Esophagus muscularis mucosa (tissue), 4 donors: Measurements from ENCODE around the gene SEMA3D. TPM values are rescaled to one million over a fixed set of nuclear protein-coding genes. Genes with fewer than 3 reads are reported as not detected.

ENCODE experiments used
- DNase-seq: peaks from one replicate; pipeline ENCODE4 v3.0.0-alpha.2; 2017; ENCODE audit errors: extremely low spot score
- H3K27ac ChIP-seq, 4 donors: fragments of 200-600 bp; sonication (generic); replicated peaks in 1 of 4; 1 replicate in 3 of 4; 2 replicates in 1 of 4; pipeline ENCODE4 v1.5.1; 2016 to 2019; ENCODE audit warnings: mild to moderate bottlenecking in 1 of 4
- H3K27me3 ChIP-seq, 4 donors: fragments of 200-600 bp; sonication (generic); one replicate each; pipeline versions ENCODE4 v1.5.1 to v1.6.0; 2016 to 2019
- H3K36me3 ChIP-seq, 4 donors: fragments of 200-600 bp; sonication (generic); one replicate each; pipeline ENCODE4 v1.5.1; 2016 to 2019
- H3K4me1 ChIP-seq, 4 donors: fragments of 200-600 bp; sonication (generic); one replicate each; pipeline ENCODE4 v1.5.1; 2016 to 2019
- H3K4me3 ChIP-seq, 4 donors: fragments of 200-600 bp; sonication (generic); 1 replicate in 2 of 4; 2 replicates in 2 of 4; pipeline ENCODE4 v1.5.1; 2016 to 2019; ENCODE audit warnings: mild to moderate bottlenecking in 4 of 4, moderate library complexity in 1 of 4
- H3K9me3 ChIP-seq, 4 donors: fragments of 200-600 bp; sonication (generic); 1 replicate in 3 of 4; 2 replicates in 1 of 4; pipeline ENCODE4 v1.5.1; 2016 to 2019
- EP300 ChIP-seq: sonication (generic); formaldehyde crosslinking; IDR thresholded peaks from one replicate; pipeline ENCODE4 v1.6.1; 2017; ENCODE audit warnings: antibody characterized with exemption
- POLR2A ChIP-seq: fragments of 450-650 bp; IDR thresholded peaks from one replicate; pipeline ENCODE4 v1.6.1; 2017; ENCODE audit warnings: antibody characterized with exemption, moderate library complexity, mild to moderate bottlenecking, low read depth
- POLR2AphosphoS5 ChIP-seq, 2 donors: sonication (generic); formaldehyde crosslinking; IDR thresholded peaks; one replicate each; pipeline ENCODE4 v1.6.1; 2017; ENCODE audit warnings: antibody characterized with exemption in 2 of 2
- WGBS: methylation state at CpG from one replicate; pipeline ENCODE4 v1.1.5; 2018; 5-methylcytosine and 5-hydroxymethylcytosine counted together
- intact Hi-C: fragments of 100-400 bp; cut with DNase I; formaldehyde crosslinking; loops from one replicate; pipeline ENCODE4 v1.15.1; 2023
- total RNA-seq, 4 donors: library from RNA; depleted of rRNA; stranded (reverse); fragments of >200 nt; gene quantifications; one replicate each; pipeline versions ENCODE4 v1.1.0 to v1.2.1, GENCODE V29; 2016
- TF ChIP-seq, protein P1 (sequence below), 3 experiments: fragments of 200-600 bp in 2 of 3; fragments of 450-650 bp in 1 of 3; sonication (generic) in 2 of 3; IDR thresholded peaks; one replicate each; pipeline ENCODE4 v1.5.1; 2017 to 2019; ENCODE audit warnings: antibody characterized with exemption in 3 of 3, mild to moderate bottlenecking in 2 of 3, moderate library complexity in 1 of 3

SEMA3D gene
- total RNA-seq, 4 donors from 2014 or later: 0.42 to 2.2 (median 1.4) TPM

DNA sequence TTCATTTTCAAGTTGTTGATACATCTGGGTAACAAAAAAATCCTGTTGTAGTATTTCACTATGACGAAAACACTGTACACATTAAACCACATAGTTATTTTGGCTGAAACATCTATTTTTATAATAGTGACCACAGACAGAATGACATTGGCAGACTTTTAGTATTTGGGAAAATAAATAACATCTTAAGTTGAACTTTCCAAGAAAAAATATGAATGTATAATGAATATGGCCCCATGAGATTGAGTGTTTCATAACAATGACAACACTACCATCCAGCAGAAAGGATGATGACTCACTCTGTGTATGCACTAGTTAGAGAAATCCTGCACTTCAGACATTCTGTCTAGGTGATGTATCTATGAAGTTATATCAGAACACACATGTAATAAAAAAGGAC is 118.1 kb downstream of the SEMA3D start:
- Histone ChIP-seq H3K4me3 (no peak overlapping the region), H3K4me1 (no peaks in the 10 kb centered on the region), H3K36me3 (no peaks in the 10 kb centered on the region), H3K9me3 (no peaks in the 10 kb centered on the region), H3K27me3 (no peaks in the 10 kb centered on the region), H3K27ac (no peak overlapping the region)
- intact Hi-C loops: no loop called here
- TF ChIP-seq EP300 (no peak), POLR2A (no peak), POLR2AphosphoS5 (IDR thresholded peaks at IDR 0.05) (no peak)
- TF ChIP-seq, protein P1, sequence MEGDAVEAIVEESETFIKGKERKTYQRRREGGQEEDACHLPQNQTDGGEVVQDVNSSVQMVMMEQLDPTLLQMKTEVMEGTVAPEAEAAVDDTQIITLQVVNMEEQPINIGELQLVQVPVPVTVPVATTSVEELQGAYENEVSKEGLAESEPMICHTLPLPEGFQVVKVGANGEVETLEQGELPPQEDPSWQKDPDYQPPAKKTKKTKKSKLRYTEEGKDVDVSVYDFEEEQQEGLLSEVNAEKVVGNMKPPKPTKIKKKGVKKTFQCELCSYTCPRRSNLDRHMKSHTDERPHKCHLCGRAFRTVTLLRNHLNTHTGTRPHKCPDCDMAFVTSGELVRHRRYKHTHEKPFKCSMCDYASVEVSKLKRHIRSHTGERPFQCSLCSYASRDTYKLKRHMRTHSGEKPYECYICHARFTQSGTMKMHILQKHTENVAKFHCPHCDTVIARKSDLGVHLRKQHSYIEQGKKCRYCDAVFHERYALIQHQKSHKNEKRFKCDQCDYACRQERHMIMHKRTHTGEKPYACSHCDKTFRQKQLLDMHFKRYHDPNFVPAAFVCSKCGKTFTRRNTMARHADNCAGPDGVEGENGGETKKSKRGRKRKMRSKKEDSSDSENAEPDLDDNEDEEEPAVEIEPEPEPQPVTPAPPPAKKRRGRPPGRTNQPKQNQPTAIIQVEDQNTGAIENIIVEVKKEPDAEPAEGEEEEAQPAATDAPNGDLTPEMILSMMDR (IDR thresholded peaks at IDR 0.05): no peak
- WGBS: 57% methylated on average over 1 of the region's 1 CpG
- DNase-seq: no peak

DNA sequence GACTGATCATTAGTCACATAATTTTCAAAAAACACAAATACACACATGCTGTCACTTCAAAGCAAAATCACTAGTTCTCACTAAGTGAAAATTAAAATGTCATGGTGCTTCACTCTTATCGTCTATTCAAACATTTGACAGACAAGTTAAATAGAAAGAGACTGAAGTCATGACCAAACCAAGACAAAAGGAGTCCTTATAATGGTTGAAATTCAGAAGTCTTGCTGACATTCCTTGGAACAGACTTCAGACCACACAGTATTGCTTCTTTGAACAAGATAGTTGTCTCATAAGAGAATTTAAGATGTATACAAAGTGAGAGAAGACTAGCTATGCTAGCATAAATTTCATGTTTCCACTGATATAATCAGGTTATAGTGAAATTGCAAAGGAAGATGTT is 119.5 kb downstream of the SEMA3D start:
- 94% methylated on average over 1 of the region's 1 CpG for WGBS
- no peaks in the 10 kb centered on the region for H3K36me3 ChIP-seq
- TF ChIP-seq, protein P1 (IDR thresholded peaks at IDR 0.05): no peak
- TF ChIP-seq POLR2A (no peak), EP300 (no peak), POLR2AphosphoS5 (IDR thresholded peaks at IDR 0.05) (no peak)
- H3K27ac ChIP-seq: no peak overlapping the region
- H3K27me3 ChIP-seq: no peaks in the 10 kb centered on the region
- intact Hi-C loops: no loop called here
- no peak for DNase-seq
- H3K4me3 ChIP-seq: no peak overlapping the region
- no peaks in the 10 kb centered on the region for H3K9me3 ChIP-seq
- H3K4me1 ChIP-seq: no peaks in the 10 kb centered on the region

DNA sequence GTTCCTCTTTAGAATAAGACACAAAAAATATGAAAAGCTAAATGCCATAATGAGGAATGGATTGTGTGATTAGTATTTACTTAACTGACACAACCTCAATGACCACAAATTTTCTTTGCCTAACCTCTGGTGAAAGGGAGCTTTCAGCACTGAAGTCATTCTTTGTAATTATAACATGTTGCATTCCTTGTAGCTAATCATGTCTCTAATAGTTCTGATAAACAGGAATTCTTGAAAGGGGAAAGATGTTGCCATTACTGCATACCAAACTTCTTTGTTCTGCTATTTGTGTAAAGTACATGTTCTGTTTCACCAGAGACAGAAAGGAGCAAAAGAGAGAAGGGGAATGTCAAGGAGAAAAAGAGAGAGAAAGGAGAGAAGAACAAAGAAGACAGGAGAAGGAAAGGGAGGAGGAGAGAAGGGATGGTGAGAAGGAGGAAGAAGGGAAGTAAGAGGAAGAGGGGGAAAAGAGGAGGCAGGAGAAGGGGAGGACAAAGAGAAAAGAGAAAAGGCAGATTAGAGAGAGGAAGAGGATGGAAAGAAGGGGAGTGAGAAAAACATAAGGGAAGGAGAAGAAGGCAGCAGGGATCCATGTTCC is 120.9 kb downstream of the SEMA3D start:
- Histone ChIP-seq H3K27ac (no peak overlapping the region), H3K4me3 (no peak overlapping the region), H3K4me1 (no peaks in the 10 kb centered on the region), H3K36me3 (no peaks in the 10 kb centered on the region), H3K27me3 (no peaks in the 10 kb centered on the region), H3K9me3 (no peaks in the 10 kb centered on the region)
- intact Hi-C loops: no loop called here
- no peak for DNase-seq
- TF ChIP-seq, protein P1 (IDR thresholded peaks at IDR 0.05): no peak
- TF ChIP-seq POLR2A: no peak
- no peak for TF ChIP-seq POLR2AphosphoS5 (IDR thresholded peaks at IDR 0.05)
- no peak for TF ChIP-seq EP300

DNA sequence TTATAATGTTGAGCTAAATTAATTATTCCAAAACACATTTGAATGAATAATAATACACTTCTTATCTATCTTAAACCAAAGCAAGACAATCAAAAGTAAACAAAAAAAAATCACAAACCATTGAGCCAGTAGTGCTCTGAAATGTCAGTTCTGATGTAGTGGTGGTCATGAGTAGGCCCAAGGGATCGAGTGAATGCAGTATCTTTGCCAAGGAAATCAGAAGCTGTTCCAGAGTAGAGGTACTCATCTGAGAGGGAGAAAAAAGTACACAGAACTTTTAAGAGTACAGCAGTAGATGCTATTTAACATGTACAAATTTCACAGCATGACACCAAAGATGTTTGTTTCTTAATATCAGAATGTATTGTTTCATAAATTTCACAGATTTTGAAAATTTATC is 121.5 kb downstream of the SEMA3D start:
- H3K27me3 ChIP-seq: no peaks in the 10 kb centered on the region
- H3K36me3 ChIP-seq: no peaks in the 10 kb centered on the region
- DNase-seq: no peak
- WGBS: 17% methylated on average over 1 of the region's 1 CpG
- H3K27ac ChIP-seq: no peak overlapping the region
- no peaks in the 10 kb centered on the region for H3K4me1 ChIP-seq
- intact Hi-C loops: no loop called here
- H3K9me3 ChIP-seq: no peaks in the 10 kb centered on the region
- TF ChIP-seq, protein P1 (IDR thresholded peaks at IDR 0.05): no peak
- TF ChIP-seq EP300 (no peak), POLR2AphosphoS5 (IDR thresholded peaks at IDR 0.05) (no peak), POLR2A (no peak)
- no peak overlapping the region for H3K4me3 ChIP-seq

DNA sequence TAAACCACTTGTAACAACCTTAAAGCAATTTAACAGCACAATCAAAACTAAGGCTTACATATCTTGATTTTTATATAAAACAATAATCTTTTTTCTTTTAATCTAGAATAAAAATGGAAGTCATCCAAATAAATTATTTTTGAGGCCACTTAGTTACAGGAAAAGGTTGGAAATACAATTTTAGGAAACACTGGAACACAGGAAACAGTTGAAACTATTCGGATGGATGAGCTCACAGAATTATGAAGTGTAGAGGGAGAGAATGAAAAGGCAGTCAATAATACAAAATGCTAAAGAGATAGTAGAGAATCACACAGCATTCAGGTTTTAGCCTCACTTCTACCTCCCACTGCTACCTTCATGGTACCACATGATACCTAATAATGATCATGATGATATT is 124.2 kb downstream of the SEMA3D start:
- 76% methylated on average over 1 of the region's 1 CpG for WGBS
- intact Hi-C loops: no loop called here
- no peaks in the 10 kb centered on the region for H3K9me3 ChIP-seq

More for the DNA sequence above, 124.2 kb downstream of the SEMA3D start:
- Histone ChIP-seq H3K4me1 (no peaks in the 10 kb centered on the region), H3K27me3 (no peaks in the 10 kb centered on the region), H3K36me3 (no peaks in the 10 kb centered on the region), H3K27ac (no peak overlapping the region), H3K4me3 (no peak overlapping the region)
- no peak for DNase-seq
- TF ChIP-seq, protein P1 (IDR thresholded peaks at IDR 0.05): no peak
- no peak for TF ChIP-seq POLR2A
